Stimulated activated CD4-positive, alpha-beta T cell treated with anti-CD3 and anti-CD28 coated beads, Interleukin-1b, Interleukin-23, amount 100 ng/mL, for 24 hours (primary cell): Measurements from ENCODE around the gene USP4.

Source experiments
- DNase-seq, 4 experiments: peaks; one replicate each; pipeline ENCODE4 v3.0.0-alpha.2; 2020; ENCODE audit warnings: low read depth in 4 of 4, low spot score in 1 of 4

USP4 gene

DNA sequence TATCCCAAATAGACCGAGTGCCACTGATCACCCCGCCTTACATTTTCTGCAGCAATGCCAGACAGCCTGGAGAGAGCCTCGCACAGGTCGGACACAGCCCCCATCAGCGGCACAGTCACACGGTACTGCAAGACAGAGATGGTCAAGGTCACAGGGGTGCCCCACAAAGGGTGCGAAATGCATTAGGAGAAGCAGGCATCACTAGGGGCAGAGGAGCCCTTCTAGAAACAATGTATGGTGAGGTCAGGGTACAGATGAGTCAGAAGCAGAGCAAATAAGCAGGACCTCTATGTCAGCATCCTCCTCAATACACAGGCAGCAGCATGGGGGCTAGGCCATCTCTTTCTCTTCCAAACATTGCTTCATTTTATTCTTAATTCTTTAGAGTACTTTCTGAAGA is 41.3 kb downstream of the USP4 start:
- DNase-seq = no peak

DNA sequence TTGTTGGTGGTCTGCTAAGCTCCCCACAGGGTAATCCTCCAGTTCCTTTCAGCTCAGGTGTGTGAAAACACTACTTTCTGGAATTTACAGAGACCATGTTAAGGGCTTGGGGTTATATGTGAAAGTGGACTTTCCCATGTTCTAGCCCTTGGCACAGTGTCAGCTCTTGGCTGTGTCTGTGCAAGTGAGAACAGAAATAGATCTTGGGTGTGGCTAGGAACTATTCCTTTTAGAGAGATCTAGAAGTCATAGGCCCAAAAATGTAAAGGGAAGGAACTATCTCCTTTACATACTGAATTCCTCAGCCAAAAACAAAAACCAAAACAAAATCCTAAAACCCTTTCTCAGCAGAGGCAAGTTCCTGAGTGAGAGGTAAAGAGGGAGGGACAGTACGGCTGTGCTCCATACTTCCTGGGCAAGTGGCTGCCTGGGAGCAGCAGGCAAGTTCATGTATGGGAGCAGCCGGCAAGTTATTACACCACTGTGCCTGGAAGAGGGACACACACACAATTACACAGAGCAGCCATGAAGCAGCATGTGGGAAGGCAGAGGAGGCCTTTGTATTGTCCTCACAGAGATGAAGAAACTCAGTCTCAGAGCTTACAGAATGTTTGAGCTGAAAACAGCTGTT is 43.0 kb downstream of the USP4 start:
- no peak for DNase-seq

DNA sequence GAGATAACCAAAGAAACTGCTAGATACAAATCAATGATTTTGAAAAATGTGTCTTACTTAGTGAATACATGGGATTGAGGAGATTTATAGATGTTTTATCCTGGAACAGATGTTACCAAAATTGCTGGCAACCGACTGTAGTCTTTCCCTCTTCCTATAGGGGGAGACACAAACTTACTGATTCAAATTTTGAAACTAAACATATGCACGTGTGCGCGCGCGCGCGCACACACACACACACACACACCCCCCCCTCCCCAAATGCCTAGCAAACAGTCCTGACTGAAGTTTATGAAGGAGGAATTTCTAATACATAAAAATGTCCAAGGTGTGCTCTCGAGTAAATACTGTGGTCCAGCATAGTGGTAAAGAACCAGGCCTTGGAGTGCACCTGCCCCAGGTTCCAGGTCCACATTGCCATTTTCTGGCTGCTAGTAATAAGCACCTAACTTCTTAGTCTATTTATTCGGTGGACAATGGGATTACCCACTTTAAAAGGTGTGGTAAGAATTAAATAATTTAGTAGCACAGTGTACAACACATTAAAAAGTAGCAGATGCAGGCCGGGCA is 44.3 kb downstream of the USP4 start:
- DNase-seq = peak in 1 of 4 experiments; percentile 5

DNA sequence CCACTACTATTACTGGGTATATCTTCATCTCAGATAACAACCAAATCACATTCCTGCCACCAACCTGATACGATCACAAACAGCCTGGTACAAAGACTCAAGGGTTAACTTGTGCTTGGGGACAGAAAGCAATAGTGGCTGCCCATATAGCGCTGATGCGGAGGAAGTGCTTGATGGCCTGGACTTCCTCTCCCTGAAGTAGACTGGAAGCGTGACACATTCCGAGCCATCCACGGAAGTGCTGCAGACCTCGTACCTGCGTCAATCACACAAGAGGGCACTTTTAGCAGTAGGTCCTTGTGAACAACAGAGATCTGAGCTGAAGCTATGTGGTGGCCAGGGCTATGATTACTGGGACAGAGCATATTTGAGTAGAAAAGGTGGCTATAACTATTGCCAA is 45.5 kb downstream of the USP4 start:
- no peak for DNase-seq

DNA sequence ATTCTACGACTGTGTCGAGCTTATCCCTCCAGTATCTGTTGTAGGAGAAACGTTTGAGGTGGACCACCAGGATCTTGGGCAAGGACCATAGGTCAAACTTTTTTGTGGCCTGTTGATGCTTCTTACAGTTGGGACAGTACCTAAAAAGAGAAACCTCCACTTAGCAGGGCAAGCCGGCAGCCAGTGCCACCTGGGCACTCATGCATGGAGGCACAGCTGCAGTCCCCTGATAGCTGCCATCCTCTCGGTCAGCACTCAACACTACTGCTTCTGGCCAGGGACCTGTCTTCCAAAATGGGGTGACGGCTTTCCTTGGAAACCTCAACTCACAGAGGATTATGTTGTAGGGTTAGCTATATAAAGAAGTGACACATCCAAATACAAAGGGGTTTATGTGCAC is 55.9 kb downstream of the USP4 start:
- DNase-seq = no peak

DNA sequence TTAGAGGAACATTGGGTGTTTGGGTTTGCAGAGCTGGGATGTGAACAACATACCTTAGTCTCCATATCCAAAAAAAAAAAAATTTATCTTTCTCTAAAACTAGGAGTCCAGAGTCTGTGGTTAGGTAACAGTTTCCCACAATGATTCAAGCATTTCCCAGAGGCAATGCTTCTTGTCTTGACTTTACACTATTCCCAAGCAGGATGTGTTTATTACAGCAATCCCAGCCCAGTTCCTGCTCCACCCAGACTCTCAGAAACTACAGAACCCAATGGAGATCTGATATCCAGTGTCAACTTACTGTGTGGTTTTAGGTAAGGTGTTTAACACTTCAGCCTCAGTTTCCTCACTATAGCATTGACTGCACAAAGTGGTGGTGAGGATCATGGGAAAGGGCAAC is 60.5 kb downstream of the USP4 start:
- DNase-seq = no peak

DNA sequence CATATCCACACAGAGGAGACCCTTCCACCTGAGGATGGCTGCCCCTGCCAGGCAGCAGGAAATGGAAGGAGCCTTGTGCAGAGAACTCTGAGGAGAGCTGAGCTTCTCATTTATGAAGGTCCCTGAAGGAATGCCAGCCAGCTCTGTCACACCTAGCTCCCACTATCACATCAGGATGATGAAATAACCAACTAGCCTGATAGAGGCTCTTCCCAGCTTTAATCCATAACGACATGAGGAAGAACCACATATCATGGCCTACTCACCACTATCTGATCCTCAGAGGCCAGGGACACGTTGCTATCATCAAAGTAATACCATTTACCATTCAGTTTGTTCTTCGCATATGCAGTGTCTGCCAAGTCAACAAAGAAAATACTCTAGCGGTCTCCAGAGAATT is 61.3 kb downstream of the USP4 start:
- no peak for DNase-seq

DNA sequence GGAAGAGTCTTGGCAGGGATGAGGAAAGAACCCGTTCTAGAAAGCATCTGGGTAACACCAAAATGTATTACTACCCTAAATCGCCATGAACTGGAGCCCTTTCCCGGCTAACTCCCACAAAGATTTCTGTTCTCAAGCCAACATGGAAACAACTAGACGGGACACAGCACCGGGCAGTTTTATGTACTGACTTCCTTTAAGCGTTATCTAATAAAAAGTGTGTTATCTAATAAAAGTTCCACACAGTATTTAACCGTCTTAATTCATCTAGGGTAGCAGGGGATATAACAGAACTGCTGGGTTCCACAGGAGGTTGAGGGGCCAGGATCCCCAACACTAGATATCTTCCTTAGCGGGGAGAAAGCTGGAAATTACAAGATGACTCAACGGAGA is 62.5 kb downstream of the USP4 start:
- DNase-seq = no peak

DNA sequence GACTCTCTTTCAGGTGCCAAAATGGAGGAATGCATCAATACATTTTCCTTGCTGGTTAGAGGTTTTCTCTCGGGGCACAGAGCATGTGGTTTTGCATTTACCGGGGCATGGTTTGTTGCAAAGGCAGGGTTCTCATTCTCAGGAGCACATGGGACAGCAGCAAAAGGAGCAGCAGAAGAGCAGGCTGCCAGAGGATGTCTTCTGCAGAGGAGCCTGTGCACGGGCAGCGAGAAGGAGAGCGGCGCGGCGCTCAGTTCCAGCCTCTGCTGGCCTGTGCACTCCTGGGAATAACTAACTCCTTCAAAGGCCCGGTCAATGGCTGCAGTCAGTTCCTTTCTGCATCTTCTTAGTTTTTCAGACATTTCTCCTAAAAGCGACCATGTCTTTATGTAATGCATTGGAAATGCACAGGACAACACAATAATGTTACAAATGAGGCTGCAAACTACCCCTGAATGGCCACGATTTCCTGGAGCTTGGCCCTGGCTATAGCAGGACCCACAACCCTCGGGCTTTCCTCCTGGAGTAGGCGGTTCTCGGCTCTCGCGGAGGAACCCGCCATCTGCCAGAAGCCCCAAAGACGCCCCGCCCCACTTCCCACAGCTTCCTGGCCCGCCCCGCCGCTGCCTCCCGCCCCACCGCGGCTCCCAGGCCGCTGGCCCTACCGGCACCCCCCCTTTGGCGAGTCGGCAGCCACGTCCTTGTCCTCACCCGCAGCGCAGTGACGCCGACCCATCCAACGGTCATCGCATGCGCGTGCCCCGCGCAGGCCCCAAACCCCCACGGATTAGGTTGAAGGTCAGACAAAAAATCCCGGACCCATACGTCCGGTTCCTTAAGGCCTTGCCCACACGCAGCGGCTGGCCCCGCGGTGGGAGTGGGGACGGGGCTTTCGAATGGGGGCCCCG is 63.1 kb downstream of the USP4 start, which contains the start of gene C3orf62:
TSS of gene C3orf62 (minus strand) at position 758 of the 908 bp plus-strand sequence. CDS start at position 398, 360 bp downstream.
- DNase-seq = peak; percentile 46 to 82 (median 60)

DNA sequence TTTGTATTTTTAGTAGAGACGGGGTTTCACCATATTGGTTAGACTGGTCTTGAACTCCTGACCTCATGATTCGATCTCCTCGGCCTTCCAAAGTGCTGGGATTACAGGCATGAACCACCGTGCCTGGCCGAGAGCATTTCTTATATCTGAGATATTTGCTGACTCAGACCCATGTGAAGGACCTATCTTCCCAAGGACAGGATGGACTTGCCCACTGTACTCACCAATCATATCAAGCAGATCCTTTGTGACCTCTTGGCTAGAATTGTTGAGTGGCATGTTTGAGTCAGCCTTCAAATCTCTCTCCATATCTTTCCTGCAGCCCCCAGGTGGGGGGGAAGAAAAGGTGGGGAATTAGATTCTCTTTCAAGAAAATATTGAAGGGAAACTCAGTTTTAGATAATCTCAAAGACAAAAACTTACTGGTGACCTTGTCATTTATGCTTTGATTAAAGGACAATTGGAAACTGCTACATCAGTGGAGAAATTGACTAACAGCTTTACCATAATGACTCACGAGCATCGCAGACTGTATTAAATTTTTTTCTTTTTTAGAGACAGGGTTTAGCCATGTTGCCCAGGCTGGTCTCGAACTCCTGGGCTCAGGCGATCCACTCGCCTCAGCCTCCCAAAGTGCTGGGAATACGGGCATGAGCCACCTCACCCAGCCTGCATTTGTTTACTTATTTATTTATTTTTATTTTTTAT is 65.9 kb downstream of the USP4 start:
- DNase-seq = no peak

DNA sequence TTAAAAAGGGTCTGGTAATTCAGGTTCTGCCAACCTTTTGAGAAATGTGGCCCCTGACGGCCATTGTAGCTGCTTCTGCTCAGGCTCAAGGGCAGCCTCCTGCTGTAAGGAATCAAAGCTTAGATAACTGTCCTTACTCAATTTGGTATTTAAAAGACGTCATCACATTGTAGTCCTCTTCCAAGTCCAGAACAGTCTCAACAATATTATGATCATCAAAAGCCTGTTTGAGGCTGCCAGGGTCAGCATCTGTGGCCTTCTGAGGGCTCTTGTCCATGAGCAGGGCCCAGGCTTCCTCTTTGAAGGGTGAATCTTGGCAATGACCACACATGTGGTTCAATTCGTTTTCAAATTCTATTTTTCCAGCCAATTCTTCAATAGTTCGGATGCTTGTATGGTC is 68.8 kb downstream of the USP4 start:
- DNase-seq = no peak

DNA sequence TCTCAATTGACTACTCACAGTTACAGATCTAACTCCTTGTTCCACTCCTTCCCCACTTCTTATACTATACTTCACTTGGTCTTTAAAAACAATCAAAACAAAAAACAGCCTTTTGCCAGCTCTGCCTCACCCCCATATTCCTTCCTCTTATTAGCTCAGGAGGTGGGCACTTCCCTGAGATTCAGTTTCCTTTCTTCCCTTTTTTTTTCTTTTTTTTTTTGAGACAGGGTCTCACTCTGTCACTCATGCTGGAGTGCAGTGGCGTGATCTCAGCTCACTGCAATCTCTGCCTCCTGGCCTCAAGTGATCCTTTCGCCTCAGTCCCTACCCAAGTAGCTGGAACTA is 69.7 kb downstream of the USP4 start:
- DNase-seq = no peak

DNA sequence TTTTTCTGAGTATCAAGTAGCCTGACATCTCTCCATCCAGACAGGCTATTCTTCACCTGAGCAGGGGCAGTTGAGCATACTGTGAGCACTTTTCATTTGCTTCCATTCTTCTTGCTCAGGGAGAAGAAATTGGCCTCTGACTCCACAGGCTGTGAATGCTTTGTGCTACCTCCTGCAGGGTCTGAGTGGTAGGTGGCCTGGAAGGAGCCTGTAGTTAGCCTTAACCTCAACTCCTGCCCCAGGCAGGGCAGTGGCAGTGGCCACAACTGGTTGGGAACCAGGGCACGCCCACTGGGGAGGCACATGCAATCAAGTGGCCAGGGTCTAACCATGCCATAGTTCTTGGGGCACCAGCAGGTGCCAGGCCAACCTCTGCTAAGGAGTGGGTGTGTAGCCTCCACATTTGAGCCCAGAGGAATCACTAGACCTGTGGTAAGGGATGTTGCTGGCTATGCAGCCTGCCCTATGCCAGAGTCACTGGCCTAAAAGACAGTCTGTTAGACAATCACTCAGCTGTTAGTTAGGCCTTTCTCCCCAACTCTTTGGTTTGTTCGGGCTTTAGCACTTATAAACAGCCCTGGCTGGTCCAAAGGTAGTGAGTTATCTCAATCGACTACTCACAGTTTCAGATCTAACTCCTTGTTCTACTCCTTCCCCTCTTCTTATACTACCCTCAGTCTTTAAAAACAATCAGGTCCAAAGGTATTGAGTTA is 70.3 kb downstream of the USP4 start:
- no peak for DNase-seq

DNA sequence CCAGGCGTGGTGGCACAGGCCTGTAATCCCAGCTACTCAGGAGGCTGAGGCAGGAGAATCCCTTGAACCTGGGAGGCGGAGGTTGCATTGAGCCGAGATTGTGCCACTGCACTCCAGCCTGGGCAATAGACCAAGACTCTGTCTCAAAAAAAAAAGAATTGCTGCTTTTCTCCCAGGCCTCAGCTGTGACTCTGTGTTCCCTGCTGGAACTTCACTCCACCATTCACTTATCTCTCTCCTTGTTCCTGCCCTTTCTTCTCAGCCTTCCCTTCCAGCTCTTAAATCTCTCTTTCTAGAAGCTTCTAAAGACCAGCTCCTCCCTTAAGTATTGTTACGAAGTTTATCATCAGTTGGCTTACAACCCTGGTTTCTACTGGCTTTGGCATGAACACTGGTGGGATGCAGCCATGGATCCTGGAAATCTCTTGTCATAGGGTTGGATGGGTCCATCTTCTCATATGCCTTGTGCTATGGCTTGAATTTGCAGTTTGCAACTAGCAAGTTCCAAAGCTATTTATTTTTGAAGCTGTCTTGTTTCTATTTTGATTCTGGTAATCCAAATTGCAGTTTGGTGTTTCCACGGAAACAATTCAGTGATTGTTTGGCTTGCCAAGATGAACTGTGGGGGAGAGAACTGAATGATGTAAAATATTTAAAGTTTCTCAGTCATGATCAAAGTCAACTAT is 73.3 kb downstream of the USP4 start:
- DNase-seq = no peak

DNA sequence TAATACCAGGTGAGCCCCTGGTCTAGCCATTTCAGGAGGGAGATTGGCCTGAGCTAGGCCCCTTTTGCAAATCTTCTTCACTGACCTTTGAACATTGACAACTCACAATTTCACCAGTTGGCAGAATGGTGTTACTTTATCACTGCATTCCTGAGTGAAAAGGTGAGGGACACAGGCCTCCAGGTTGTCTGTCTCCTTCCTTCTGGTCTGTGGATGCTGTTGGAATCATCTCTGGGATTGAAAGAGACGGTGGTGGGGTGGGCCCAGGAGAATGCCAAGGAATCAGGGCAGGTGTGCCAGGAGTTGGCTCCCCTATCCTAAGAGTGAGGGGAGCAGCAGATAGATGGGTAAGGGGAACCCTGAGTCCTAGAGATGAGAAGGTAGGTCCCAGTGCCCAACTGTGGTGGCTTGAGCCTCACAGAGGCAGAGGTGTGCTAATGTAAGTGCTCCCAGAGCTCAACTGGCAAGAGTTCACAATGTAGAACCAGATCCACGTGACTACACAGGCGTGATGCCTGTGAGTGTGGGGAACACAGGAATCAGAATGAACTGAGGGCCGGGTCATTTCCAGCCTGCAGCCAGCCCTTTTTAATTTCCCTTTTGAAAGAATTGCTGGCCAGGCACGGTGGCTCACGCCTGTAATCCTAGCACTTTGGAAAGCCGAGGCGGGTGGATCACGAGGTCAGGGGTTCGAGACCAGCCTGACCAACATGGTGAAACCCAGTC is 74.0 kb downstream of the USP4 start:
- no peak for DNase-seq

DNA sequence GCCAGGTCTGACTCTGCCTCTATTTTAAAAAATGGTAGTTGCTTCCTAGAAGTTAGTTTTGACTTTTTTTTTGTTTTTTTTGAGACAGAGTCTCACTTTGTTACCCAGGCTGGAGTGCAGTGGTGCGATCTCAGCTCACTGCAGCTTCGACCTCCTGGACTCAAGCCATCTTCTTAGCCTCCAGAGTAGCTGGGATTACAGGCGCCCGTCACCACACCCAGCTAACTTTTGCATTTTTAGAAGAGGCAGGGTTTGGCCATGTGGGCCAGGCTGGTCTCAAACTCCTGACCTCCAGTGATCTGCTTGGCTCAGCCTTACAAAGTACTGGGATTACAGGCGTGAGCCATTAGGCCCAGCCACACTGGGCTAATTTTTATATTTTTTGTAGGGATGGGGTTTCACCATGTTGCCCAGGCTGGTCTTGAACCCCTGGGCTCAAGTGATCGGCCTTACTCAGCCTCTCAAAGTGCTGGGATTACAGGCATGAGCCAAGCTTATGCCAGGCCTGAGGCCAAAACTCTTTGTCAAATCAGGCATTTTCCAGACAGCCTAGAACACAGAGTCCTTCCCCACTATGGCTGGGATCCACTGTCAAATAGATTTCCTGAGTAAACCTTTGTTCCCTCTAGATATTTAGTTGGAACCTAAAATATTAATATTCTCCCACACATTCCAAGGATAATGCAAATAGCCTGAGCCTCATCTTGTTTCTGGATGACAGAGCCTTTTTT is 76.5 kb downstream of the USP4 start:
- no peak for DNase-seq

DNA sequence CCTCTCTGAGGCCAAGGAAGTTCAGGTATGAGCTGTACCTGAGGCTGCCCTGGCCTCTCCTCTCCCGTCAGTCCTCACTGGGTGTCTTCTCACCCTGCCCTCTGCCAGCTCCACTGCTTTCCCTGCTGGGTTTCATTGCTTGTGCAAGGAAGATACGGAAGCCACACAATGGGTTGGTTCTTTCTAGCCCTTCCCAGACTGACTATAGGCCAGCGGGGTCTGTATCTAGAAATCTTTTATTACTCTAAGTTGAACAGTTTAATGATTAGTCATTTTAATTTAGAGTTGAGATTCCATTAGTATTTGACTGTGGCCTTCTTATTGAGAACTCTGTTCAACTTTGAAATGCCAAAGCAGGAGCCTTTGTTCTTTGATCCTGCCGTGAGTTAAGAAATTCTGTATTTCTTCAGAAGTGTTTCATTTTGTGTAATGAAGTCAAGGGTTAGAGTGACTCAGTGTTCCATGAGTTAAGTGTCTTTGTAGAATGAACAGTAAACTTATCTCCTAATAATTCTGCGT is 79.0 kb downstream of the USP4 start:
- DNase-seq = no peak

DNA sequence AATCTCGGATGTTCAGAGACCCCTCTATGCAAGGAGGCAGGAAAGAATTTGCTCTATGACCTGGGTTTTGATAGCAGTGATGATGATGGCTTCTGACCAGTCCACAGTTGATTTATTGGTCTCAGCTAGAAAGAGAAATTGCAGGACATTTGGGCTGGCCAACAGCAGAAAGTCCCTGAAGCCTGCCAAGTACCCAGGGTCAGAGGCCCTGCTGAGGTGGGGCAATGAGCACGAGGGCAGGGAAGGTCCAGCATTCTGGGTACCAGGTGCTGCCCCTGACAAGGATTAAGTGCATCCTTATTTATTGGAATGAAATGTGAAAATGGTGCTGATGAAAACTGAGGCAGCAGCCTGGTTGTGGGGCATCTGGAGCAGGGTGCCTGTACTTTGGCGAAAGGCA is 82.7 kb downstream of the USP4 start:
- no peak for DNase-seq
